Naive B cell (primary cell): Measurements from ENCODE around the gene IL27RA. TPM values are rescaled to one million over a fixed set of nuclear protein-coding genes. Genes with fewer than 3 reads are reported as not detected.
"Not testable (repeated sequence)": the region's sequence is repeated elsewhere in the genome, so short reads cannot be mapped to it uniquely, and the experiment has no call there.

Source experiments
- ATAC-seq, 2 donors: fragments of 150-1000 bp; cut with Tn5 transposase; 2 replicates each; pipeline ENCODE4 v1.10.0; 2021; ENCODE audit warnings: low read depth in 2 of 2, mild to moderate bottlenecking in 2 of 2, moderate library complexity in 2 of 2
- DNase-seq: peaks from one replicate; pipeline ENCODE4 v3.0.0; 2022
- H3K27ac Mint-ChIP-seq, 6 donors: one replicate each; pipeline ENCODE4 v1.8.0; 2020 to 2022; ENCODE audit warnings: mild to moderate bottlenecking in 6 of 6, mixed read lengths in 6 of 6, moderate library complexity in 5 of 6, inconsistent platforms in 2 of 6
- H3K27me3 Mint-ChIP-seq, 3 donors: one replicate each; pipeline ENCODE4 v1.8.0; 2021 to 2022; ENCODE audit warnings: mixed read lengths in 3 of 3, mild to moderate bottlenecking in 1 of 3
- H3K36me3 Mint-ChIP-seq, 2 donors: one replicate each; pipeline ENCODE4 v1.8.0; 2020 to 2022; ENCODE audit warnings: mixed read lengths in 2 of 2, inconsistent platforms in 1 of 2, mild to moderate bottlenecking in 1 of 2
- H3K4me1 Mint-ChIP-seq, 3 donors: one replicate each; pipeline ENCODE4 v1.8.0; 2020 to 2022; ENCODE audit warnings: mixed read lengths in 3 of 3, inconsistent platforms in 1 of 3, mild to moderate bottlenecking in 1 of 3, moderate library complexity in 1 of 3
- H3K4me3 Mint-ChIP-seq, 8 donors: one replicate each; pipeline ENCODE4 v1.8.0; 2020 to 2022; ENCODE audit warnings: mild to moderate bottlenecking in 8 of 8, mixed read lengths in 8 of 8, moderate library complexity in 8 of 8, inconsistent platforms in 2 of 8
- H3K9me3 Mint-ChIP-seq, 7 donors: one replicate each; pipeline ENCODE4 v1.8.0; 2020 to 2022; ENCODE audit warnings: mixed read lengths in 7 of 7, mild to moderate bottlenecking in 5 of 7, inconsistent platforms in 2 of 7, moderate library complexity in 1 of 7
- polyA plus RNA-seq, 6 donors: library from polyadenylated mRNA; unstranded; fragments of 300-500 nt; fragmentation: Illumina TruSeq; gene quantifications; one replicate each; pipeline ENCODE4 v1.2.3, GENCODE V29; 2021; ENCODE audit warnings: low read depth in 6 of 6

IL27RA gene
- polyA plus RNA-seq, 6 donors from 2014 or later: 38.5 to 55.6 (median 48.2) TPM

DNA sequence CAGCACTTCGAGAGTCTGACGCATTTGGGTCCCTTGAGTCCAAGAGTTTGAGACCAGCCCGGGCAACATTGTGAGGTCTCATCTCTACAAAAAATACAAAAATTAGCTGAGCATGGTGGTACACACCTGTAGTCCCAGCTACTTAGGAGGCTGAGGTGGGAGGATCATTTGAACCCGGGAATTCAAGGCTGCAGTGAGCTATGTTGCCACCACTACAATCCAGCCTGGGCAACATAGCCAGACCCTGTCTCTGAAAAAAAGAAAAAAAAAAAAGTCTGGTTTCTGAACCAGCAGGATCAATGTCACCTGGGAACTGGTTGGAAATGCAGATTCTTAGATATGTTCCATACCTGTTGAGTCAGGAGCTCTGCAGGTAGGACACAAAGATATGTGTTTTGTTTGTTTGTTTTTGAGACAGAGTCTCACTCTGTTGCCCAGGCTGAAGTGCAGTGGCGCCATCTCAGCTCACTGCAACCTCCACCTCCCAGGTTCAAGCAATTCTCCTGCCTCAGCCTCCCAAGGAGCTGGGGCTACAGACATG lies 4.8 kb upstream of the IL27RA start:
- not testable (repeated sequence) for H3K36me3 Mint-ChIP-seq, H3K9me3 Mint-ChIP-seq, DNase-seq, H3K27ac Mint-ChIP-seq, H3K4me3 Mint-ChIP-seq, ATAC-seq, H3K27me3 Mint-ChIP-seq
- H3K4me1 Mint-ChIP-seq: peaks cover 27 to 45% (median 41%) of the 10 kb centered on the region in 3 donors

DNA sequence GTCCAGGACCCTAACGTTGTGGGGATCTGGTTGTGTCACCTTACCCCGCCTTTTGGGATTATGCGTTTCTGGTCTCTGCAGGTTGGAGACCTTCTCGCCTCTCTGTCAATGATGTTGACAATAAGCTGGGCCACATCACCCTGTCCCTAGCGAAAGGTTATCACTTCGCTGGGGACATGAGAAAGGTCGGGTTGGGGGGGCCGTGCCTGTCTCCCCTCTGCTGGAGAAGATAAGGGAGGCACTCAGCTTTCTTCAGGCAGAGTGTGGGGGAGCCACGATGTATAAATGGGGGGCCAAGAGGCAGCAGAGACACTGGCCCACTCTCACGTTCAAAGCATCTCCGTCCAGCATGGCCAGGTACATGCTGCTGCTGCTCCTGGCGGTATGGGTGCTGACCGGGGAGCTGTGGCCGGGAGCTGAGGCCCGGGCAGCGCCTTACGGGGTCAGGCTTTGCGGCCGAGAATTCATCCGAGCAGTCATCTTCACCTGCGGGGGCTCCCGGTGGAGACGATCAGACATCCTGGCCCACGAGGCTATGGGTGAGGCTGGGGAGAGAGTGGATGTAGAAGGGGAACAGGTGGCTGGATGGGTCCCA lies 3.6 kb upstream of the IL27RA start, which contains the start of gene RLN3:
RLN3 (plus strand) TSS at position 293 of the 595 bp plus-strand sequence; CDS start at position 350, 57 bp downstream.
- Mint-ChIP-seq H3K36me3 (no peaks in the 10 kb centered on the region), H3K4me1 (peaks cover 38 to 48% (median 47%) of the 10 kb centered on the region in 3 donors), H3K9me3 (no peaks in the 10 kb centered on the region), H3K27me3 (no peaks in the 10 kb centered on the region), H3K27ac (peak within 1 kb of the TSS in 3 of 6 donors; percentile 44 to 96 (median 65)), H3K4me3 (peak within 1 kb of the TSS in 5 of 8 donors; percentile 30 to 84 (median 49))
- no peak for ATAC-seq
- DNase-seq: no peak

DNA sequence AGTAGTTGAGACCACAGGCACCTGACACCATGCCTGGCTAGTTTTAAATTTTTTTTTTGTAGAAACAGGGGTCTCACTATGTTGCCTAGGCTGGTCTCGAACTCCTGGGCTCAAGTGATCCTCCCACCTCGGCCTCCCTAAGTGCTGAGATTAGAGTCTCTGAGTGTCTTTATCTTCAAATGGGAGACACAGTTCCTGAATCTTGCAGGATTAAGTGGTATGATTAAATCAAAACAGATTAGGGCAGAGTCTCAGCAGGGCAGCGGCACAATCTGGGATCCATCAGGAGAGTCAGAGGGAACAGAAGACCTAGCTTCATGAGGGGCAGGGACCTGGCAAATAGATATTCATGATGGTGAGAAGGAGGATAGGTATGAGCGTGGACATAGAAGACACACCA lies 2.7 kb upstream of the IL27RA start:
- peaks cover 34 to 44% (median 43%) of the 10 kb centered on the region in 3 donors for H3K4me1 Mint-ChIP-seq
- ATAC-seq (no peak), DNase-seq (no peak)
- H3K9me3 Mint-ChIP-seq: no peaks in the 10 kb centered on the region
- peak overlapping the region in 1 of 6 donors; percentile 32 for H3K27ac Mint-ChIP-seq
- H3K27me3 Mint-ChIP-seq: no peaks in the 10 kb centered on the region
- peak overlapping the region in 4 of 8 donors; percentile 42 to 84 (median 64) for H3K4me3 Mint-ChIP-seq
- H3K36me3 Mint-ChIP-seq: no peaks in the 10 kb centered on the region

DNA sequence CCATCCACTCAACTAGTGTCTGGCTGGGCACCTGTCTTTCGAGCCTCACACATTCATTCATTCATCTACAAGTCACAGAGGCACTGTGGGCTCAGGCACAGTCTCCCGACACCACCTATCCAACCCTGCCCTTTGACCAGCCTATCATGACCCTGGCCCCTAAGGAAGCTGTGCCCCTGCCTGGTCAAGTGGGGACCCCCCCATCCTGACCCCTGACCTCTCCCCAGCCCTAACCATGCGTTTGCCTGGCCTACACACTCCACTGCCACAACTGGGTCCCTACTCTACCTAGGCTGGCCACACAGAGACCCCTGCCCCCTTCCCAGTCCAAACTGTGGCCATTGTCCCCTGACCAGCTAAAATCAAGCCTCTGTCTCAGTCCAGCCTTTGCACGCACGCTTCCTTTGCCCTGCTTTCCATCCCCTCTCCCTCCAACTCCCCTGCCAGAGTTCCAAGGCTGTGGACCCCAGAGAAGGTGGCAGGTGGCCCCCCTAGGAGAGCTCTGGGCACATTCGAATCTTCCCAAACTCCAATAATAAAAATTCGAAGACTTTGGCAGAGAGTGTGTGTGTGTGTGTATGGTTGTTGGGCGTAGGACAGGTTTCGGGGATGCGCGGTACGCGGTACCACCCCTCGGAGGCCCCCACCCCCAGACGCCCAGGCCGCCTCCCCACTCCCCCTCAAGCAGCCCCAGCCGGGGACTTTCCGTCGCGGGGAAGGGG lies 404 bp upstream of the IL27RA start:
- H3K27ac Mint-ChIP-seq: peak overlapping the region in 5 of 6 donors; percentile 80 to 96 (median 92)
- peak overlapping the region; percentile 90 to 98 (median 94) for H3K4me3 Mint-ChIP-seq
- no peaks in the 10 kb centered on the region for H3K27me3 Mint-ChIP-seq
- ATAC-seq: no peak
- no peaks in the 10 kb centered on the region for H3K36me3 Mint-ChIP-seq
- peaks cover 38 to 47% (median 44%) of the 10 kb centered on the region in 3 donors for H3K4me1 Mint-ChIP-seq
- H3K9me3 Mint-ChIP-seq: no peaks in the 10 kb centered on the region
- no peak for DNase-seq

DNA sequence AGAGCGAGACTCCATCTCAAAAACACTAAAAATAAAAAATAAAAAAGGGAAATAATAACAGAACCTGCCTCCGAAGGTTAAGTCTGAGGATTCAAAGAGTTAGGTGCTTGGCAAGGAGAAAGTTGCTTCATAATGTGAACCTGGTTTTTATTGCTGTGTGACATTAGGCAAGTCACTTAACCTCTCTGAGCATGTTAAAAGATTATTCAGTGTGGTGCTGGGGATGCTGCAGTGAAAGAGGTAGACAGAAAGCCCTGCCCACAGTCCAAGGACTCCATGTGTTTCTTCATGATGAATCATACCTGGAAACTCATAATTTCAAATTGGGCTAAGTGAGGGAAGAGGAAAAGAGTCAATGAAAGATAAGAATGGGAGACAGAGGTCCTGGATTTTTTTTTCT lies 2.4 kb downstream of the IL27RA start:
- peak overlapping the region in 2 of 6 donors; percentile 24 to 29 for H3K27ac Mint-ChIP-seq
- DNase-seq: no peak
- H3K4me1 Mint-ChIP-seq: peaks cover 26 to 44% (median 41%) of the 10 kb centered on the region in 3 donors
- H3K27me3 Mint-ChIP-seq: no peaks in the 10 kb centered on the region
- no peaks in the 10 kb centered on the region for H3K36me3 Mint-ChIP-seq
- H3K4me3 Mint-ChIP-seq: peak overlapping the region in 5 of 8 donors; percentile 4 to 74 (median 44)
- no peak for ATAC-seq
- no peaks in the 10 kb centered on the region for H3K9me3 Mint-ChIP-seq

DNA sequence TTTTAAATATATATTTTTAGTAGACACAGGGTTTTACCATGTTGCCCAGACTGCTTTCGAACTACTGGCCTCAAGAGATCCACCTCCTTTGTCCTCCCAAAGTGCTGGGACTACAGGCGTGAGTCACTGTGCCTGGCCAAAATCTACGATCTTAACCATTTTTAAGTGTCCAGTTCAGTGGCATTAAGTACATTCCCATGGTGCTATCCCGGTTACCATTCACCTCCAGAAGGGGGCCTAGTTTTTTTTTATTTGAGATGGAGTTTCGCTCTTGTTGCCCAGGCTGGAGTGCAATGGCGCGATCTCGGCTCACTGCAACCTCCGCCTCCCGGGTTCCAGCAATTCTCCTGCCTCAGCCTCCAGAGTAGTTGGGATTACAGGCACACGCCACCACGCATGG lies 3.6 kb downstream of the IL27RA start:
- DNase-seq, H3K36me3 Mint-ChIP-seq, H3K9me3 Mint-ChIP-seq, H3K4me3 Mint-ChIP-seq, ATAC-seq, H3K27me3 Mint-ChIP-seq: not testable (repeated sequence)
- H3K27ac Mint-ChIP-seq: peak overlapping the region in 1 of 6 donors; percentile 62
- H3K4me1 Mint-ChIP-seq: peaks cover 24 to 47% (median 35%) of the 10 kb centered on the region in 3 donors

DNA sequence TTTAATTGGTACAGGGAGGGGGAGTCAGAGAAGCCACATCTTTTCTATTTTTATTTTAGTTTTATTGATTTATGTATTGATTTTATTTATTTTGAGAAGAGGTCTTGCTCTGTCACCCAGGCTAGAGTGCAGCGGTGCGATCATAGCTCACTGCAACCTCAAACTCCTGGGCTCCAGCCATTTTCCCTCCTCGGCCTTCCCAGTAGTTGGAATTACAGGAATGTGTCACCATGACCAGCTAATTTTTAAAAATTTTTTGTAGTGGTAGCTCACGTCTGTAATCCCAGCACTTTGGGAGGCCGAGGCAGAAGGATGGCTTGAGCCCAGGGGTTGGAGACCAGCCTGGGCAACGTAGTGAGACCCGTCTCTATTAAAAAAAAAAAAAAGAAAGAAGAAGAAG lies 4.1 kb downstream of the IL27RA start:
- no peaks in the 10 kb centered on the region for H3K9me3 Mint-ChIP-seq
- no peak for DNase-seq
- H3K4me3 Mint-ChIP-seq: no peak overlapping the region
- H3K27me3 Mint-ChIP-seq: no peaks in the 10 kb centered on the region
- no peak for ATAC-seq
- H3K27ac Mint-ChIP-seq: no peak overlapping the region
- no peaks in the 10 kb centered on the region for H3K36me3 Mint-ChIP-seq
- H3K4me1 Mint-ChIP-seq: peaks cover 24 to 43% (median 32%) of the 10 kb centered on the region in 3 donors

DNA sequence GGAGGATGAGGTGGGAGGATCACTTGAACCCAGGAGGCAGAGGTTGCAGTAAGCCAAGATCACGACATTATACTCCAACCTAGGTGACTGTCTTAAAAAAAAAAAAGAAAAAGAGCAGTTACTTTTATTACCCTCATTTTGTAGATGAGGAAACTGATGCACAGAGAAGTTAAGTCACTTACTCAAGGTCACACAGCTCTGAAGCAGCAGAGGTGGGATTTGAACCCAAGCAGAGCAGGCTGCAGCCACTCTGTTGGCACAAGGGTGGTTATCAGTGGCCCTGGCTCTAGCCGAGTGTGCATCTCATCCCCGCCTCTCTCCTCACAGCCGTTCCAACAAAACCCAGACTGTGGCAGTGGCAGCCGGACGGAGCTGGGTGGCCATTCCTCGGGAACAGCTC lies 7.6 kb downstream of the IL27RA start:
- no peak for ATAC-seq
- no peak for DNase-seq
- H3K4me3 Mint-ChIP-seq: no peak overlapping the region
- H3K27me3 Mint-ChIP-seq: no peaks in the 10 kb centered on the region
- H3K4me1 Mint-ChIP-seq: peaks cover 8 to 26% (median 23%) of the 10 kb centered on the region in 3 donors
- H3K36me3 Mint-ChIP-seq: no peaks in the 10 kb centered on the region
- peak overlapping the region in 2 of 6 donors; percentile 11 to 65 for H3K27ac Mint-ChIP-seq
- no peaks in the 10 kb centered on the region for H3K9me3 Mint-ChIP-seq

DNA sequence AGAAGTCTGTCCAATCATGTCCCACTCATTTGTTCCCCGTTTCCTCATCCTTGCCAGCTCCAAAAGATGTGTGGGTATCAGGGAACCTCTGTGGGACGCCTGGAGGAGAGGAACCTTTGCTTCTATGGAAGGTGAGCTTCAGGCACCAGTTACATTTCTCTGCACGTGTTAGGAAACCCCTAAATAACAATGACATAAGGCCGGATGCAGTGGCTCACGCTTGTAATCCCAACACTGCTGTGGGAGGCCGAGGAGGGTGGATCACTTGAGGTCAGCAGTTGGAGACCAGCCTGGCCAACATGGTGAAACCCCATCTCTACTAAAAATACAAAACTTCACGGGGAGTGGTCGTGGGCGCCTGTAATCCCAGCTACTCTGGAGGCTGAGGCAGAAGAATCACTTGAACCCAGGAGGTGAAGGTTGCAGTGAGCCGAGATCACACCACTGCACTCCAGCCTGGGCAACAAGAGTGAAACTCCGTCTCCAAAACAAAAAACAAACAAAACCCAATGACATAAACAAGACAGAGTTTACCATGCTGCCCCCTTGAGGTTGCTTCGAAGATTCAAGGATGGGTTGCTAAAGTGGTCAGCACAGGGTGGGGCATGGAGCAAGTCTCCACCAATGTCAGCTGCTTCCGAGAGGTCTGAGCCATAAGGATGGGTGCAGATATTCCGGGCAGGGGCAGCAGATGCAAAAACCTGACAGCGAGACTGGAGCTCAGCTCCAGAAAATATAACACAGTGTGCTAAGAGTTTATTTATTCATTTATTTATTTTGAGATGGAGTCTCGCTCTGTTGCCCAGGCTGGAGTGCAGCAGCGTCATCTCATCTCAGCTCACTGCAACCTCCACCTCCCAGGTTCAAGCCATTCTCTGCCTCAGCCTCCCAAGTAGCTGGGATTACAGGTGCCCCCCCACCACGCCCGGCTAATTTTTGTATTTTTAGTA lies 11.4 kb downstream of the IL27RA start:
- H3K27me3 Mint-ChIP-seq, H3K9me3 Mint-ChIP-seq, H3K36me3 Mint-ChIP-seq, DNase-seq: not testable (repeated sequence)
- H3K27ac Mint-ChIP-seq: peak overlapping the region in 5 of 6 donors; percentile 62 to 91 (median 89)
- H3K4me3 Mint-ChIP-seq: peak overlapping the region in 1 of 8 donors; percentile 25
- peaks cover 7 to 22% (median 18%) of the 10 kb centered on the region in 3 donors for H3K4me1 Mint-ChIP-seq
- ATAC-seq: peak; percentile 75 to 78

DNA sequence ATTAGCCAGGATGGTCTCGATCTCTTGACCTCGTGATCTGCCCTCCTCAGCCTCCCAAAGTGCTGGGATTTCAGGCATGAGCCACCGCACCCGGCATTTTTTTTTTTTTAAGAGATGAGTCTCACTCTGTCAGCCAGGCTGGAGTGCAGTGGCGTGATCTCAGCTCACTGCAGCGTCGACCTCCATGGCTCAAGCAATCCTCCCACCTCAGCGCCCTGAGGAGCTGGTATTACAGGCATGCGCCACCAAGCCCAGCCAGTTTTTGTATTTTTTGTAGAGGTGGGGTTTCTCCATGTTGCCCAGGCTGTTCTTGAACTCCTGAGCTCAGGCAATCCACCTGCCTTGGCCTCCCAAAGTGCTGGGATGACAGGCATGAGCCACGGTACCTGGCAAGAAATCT lies 16.3 kb downstream of the IL27RA start:
- not testable (repeated sequence) for H3K9me3 Mint-ChIP-seq, H3K27me3 Mint-ChIP-seq, DNase-seq, H3K4me3 Mint-ChIP-seq, ATAC-seq, H3K27ac Mint-ChIP-seq
- Mint-ChIP-seq H3K36me3 (peaks cover 4 to 14% of the 10 kb centered on the region in 2 donors), H3K4me1 (peaks cover 3 to 13% (median 7%) of the 10 kb centered on the region in 3 donors)

DNA sequence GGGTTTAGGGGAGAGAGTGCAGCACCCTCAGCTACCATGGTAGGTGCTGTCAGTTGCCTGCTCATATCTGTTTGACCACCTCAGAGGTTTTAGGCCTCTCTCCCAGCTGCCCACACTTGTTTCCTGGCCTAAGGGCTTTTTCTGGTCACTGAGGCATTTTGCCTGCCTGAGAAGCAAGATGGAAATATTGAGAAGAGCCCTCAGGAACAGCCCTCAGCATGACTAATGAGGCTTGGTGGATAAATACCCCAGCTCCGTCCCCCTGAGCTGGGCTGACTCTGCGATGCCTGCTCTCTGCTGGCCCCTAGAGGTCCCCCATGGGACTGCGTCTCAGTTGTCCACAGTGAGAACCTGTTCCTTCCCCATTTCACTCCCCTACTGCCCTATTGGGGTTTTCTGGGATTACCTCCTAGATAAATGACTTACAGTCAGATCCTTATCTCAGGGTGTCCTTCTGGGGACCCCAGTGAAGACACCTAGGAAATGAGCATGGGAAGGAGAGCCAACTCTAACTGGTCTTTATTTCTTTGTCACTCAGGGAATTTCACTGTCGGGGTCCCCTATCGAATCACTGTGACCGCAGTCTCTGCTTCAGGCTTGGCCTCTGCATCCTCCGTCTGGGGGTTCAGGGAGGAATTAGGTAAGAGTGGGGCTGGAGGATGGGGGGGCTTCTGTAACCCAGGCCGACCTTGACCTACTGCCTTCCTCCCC lies 17.0 kb downstream of the IL27RA start:
- H3K27ac Mint-ChIP-seq: peak overlapping the region in 3 of 6 donors; percentile 3 to 78 (median 28)
- peaks cover 4 to 14% of the 10 kb centered on the region in 2 donors for H3K36me3 Mint-ChIP-seq
- peaks cover 0 to 10% (median 4%) of the 10 kb centered on the region in 3 donors for H3K4me1 Mint-ChIP-seq
- ATAC-seq (peak; percentile 84 to 89), DNase-seq (peak; percentile 69)
- H3K27me3 Mint-ChIP-seq: no peaks in the 10 kb centered on the region
- H3K9me3 Mint-ChIP-seq: peaks cover 0 to 2% (median 0%) of the 10 kb centered on the region in 7 donors
- H3K4me3 Mint-ChIP-seq: peak overlapping the region in 1 of 8 donors; percentile 41

DNA sequence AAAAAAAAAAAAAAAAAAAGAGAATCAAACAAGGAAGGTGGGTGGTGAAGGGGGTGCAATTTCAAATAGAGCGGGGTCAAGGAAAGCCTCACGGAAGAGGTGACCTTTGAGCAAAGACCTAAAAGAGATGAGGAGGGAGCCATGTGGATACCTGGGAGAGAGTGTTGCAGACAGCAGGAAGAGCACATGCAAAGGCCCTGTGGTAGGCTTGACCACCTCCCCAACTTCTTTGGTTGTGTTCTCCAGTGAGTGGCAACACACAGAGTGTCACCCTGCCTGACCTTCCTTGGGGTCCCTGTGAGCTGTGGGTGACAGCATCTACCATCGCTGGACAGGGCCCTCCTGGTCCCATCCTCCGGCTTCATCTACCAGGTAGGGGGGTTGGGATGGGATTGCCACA lies 18.9 kb downstream of the IL27RA start:
- Mint-ChIP-seq H3K9me3 (peaks cover 0 to 4% (median 0%) of the 10 kb centered on the region in 7 donors), H3K4me3 (no peak overlapping the region), H3K36me3 (peaks cover 4 to 14% of the 10 kb centered on the region in 2 donors), H3K27me3 (peaks cover 0 to 7% (median 3%) of the 10 kb centered on the region in 3 donors), H3K27ac (peak overlapping the region in 1 of 6 donors; percentile 61), H3K4me1 (peaks cover 3 to 10% (median 4%) of the 10 kb centered on the region in 3 donors)
- no peak for DNase-seq
- ATAC-seq: no peak
